Endothelial cell of umbilical vein (primary cell): ENCODE measurements around the gene HPS6. TPM values are rescaled to one million over a fixed set of nuclear protein-coding genes. Genes with fewer than 3 reads are reported as not detected.

Source experiments
- BruUV-seq: library from RNA; stranded (reverse); fragments of 400-500 nt; replicated peaks from 2 replicates; lab custom pipeline; 2021; lab: Mats Ljungman, UMichigan
- CTCF ChIA-PET: fragments of 300-600, 350-600 bp; sonication (Branson Sonifier 250); formaldehyde crosslinking; loops from one replicate; lab custom pipeline; 2021; ENCODE audit warnings: antibody characterized with exemption, inconsistent platforms; lab: Charles Lee
- POLR2A ChIA-PET: fragments of 300-600, 350-600 bp; sonication (Branson Sonifier 250); formaldehyde crosslinking; loops from one replicate; lab custom pipeline; 2021; ENCODE audit warnings: antibody characterized with exemption, inconsistent platforms; lab: Charles Lee
- DNase-seq: peaks from one replicate; pipeline ENCODE4 v3.0.0-alpha.2; 2011; ENCODE audit warnings: low read depth, low spot score
- FAIRE-seq: peaks from 2 replicates; lab custom pipeline; 2011; peaks lifted over from hg19 to GRCh38; lab: Jason Lieb, UNC
- H2AFZ ChIP-seq: 2 replicates; pipeline ENCODE4 v1.6.0; 2012; ENCODE audit warnings: low read depth, low read length, control low read depth, inconsistent platforms
- H3K27ac ChIP-seq: 2 replicates; pipeline ENCODE4 v1.5.1; 2011; ENCODE audit warnings: low read depth, mild to moderate bottlenecking, control low read depth, low read length, moderate library complexity; ENCODE audit not compliant: insufficient read depth
- H3K27me3 ChIP-seq, 2 experiments: 2 replicates each; pipeline versions ENCODE4 v1.6.0 to v1.6.1; 2011; ENCODE audit warnings: low read length in 2 of 2, mixed read lengths in 1 of 2; ENCODE audit not compliant: control insufficient read depth in 2 of 2, insufficient read depth in 2 of 2
- H3K36me3 ChIP-seq, 2 experiments: 2 replicates in 1 of 2; 3 replicates in 1 of 2; pipeline ENCODE4 v1.5.1; 2011; ENCODE audit warnings: low read length in 2 of 2, mild to moderate bottlenecking in 1 of 2, moderate library complexity in 1 of 2; ENCODE audit not compliant: control insufficient read depth in 2 of 2, insufficient read depth in 2 of 2; ENCODE audit errors: extremely low read depth in 1 of 2
- H3K4me1 ChIP-seq: 3 replicates; pipeline ENCODE4 v1.5.1; 2011; ENCODE audit warnings: mild to moderate bottlenecking, low read length; ENCODE audit not compliant: control insufficient read depth, insufficient read depth; ENCODE audit errors: extremely low read depth
- H3K4me2 ChIP-seq: 2 replicates; pipeline ENCODE4 v1.6.1; 2011; ENCODE audit warnings: low read length, control low read depth, mixed read lengths; ENCODE audit not compliant: insufficient read depth
- H3K4me3 ChIP-seq, 3 experiments: fragments of 200-600 bp in 1 of 3; sonication (generic), shearing (Covaris generic) in 1 of 3; replicated peaks in 1 of 3; 2 replicates each; pipeline ENCODE4 v1.5.1; 2011 to 2016; ENCODE audit warnings: control low read depth in 3 of 3, low read length in 3 of 3, mild to moderate bottlenecking in 2 of 3, inconsistent platforms in 1 of 3, low read depth in 1 of 3, moderate library complexity in 1 of 3; ENCODE audit not compliant: insufficient read depth in 1 of 3
- H3K79me2 ChIP-seq: 2 replicates; pipeline ENCODE4 v1.6.0; 2012; ENCODE audit warnings: low read length, inconsistent platforms; ENCODE audit not compliant: control insufficient read depth, insufficient read depth
- H3K9ac ChIP-seq: replicated peaks from 2 replicates; pipeline ENCODE3; 2011; ENCODE audit warnings: low read length, control low read depth; ENCODE audit not compliant: insufficient read depth; ENCODE audit errors: extremely low read depth
- H3K9me1 ChIP-seq: replicated peaks from 3 replicates; pipeline ENCODE4 v1.6.0; 2011; ENCODE audit warnings: mild to moderate bottlenecking, low read length; ENCODE audit not compliant: control insufficient read depth, insufficient read depth; ENCODE audit errors: extremely low read depth
- H3K9me3 ChIP-seq: replicated peaks from 2 replicates; pipeline ENCODE4 v1.5.1; 2012; ENCODE audit warnings: low read length, inconsistent platforms; ENCODE audit not compliant: control insufficient read depth, insufficient read depth
- H4K20me1 ChIP-seq: replicated peaks from 2 replicates; pipeline ENCODE3; 2011; ENCODE audit warnings: mild to moderate bottlenecking, low read length; ENCODE audit not compliant: control insufficient read depth, insufficient read depth; ENCODE audit errors: extremely low read depth
- CTCF ChIP-seq, 2 donors: IDR thresholded peaks; 1 replicate in 1 of 2; 2 replicates in 1 of 2; pipeline ENCODE4 v1.5.1; 2011; ENCODE audit warnings: low read length in 2 of 2, mild to moderate bottlenecking in 2 of 2, moderate library complexity in 2 of 2, control low read depth in 1 of 2, inconsistent platforms in 1 of 2, low read depth in 1 of 2; ENCODE audit not compliant: insufficient read depth in 1 of 2; ENCODE audit errors: extremely low read depth in 1 of 2
- EZH2 ChIP-seq: IDR thresholded peaks from 2 replicates; pipeline ENCODE4 v1.6.1; 2012; ENCODE audit warnings: borderline replicate concordance, low read depth, mild to moderate bottlenecking, moderate library complexity, low read length, inconsistent platforms; ENCODE audit not compliant: severe bottlenecking
- FOS ChIP-seq: IDR thresholded peaks from 2 replicates; pipeline ENCODE4 v1.6.1; 2011; ENCODE audit warnings: mild to moderate bottlenecking, low read length, moderate library complexity, borderline replicate concordance; ENCODE audit not compliant: insufficient read depth
- GATA2 ChIP-seq: IDR thresholded peaks from 2 replicates; pipeline ENCODE4 v1.7.0; 2011; ENCODE audit warnings: low read depth, mild to moderate bottlenecking, moderate library complexity, mixed read lengths, low read length; ENCODE audit not compliant: insufficient read length, insufficient read depth
- JUN ChIP-seq: IDR thresholded peaks from 2 replicates; pipeline ENCODE4 v1.6.1; 2011; ENCODE audit warnings: borderline replicate concordance, low read depth; ENCODE audit not compliant: insufficient read length, insufficient read depth
- MAX ChIP-seq: IDR thresholded peaks from 2 replicates; pipeline ENCODE4 v1.6.1; 2011; ENCODE audit not compliant: insufficient read depth, insufficient read length
- MYC ChIP-seq: IDR thresholded peaks from one replicate; pipeline ENCODE4 v1.6.1; 2011; ENCODE audit warnings: mild to moderate bottlenecking, low read depth, low read length
- POLR2A ChIP-seq: IDR thresholded peaks from 2 replicates; pipeline ENCODE4 v1.6.1; 2012; ENCODE audit warnings: low read depth, mild to moderate bottlenecking, control low read depth, low read length
- POLR2AphosphoS5 ChIP-seq: IDR thresholded peaks from 2 replicates; pipeline ENCODE4 v1.6.1; 2012; ENCODE audit warnings: low read depth, mild to moderate bottlenecking, control low read depth, low read length, moderate library complexity; ENCODE audit not compliant: insufficient read depth
- dilution Hi-C: fragments of 300-500 bp; cut with MboI; formaldehyde crosslinking; loops from one replicate; pipeline ENCODE4 v1.15.0; 2019; ENCODE audit warnings: low sequenced_read_pairs; ENCODE audit not compliant: extremely low pct_ligation_motif_present
- intact Hi-C: fragments of 100-400 bp; cut with micrococcal nuclease; formaldehyde crosslinking; loops from one replicate; pipeline ENCODE4 v1.10.0; 2022
- polyA plus RNA-seq, 4 experiments: library from polyadenylated mRNA; depleted of rRNA in 3 of 4; stranded (reverse) in 3 of 4; unstranded in 1 of 4; fragments of >200 nt; gene quantifications; 2 replicates each; pipeline versions ENCODE4 v1.2.1 to v1.2.3, GENCODE V29; 2011 to 2012; ENCODE audit warnings: missing spikeins in 1 of 4
- total RNA-seq: library from RNA; stranded (reverse); gene quantifications from 2 replicates; pipeline ENCODE4 v1.2.3, GENCODE V29; 2021

HPS6 gene
- total and polyA plus RNA-seq, 2 donors (not counting 3 experiments of a cell fraction or from before 2014, with no cell fraction given), result 9.3 to 18.5 TPM

- H3K36me3 ChIP-seq, result no peaks in the 10 kb centered on the region
- POLR2A ChIA-PET, result interaction anchor here (1.1 kb wide), 1 partner anchor 14 kb away, joined by 4 read pairs; no protein-coding TSS in a partner anchor
- no TSS peak for BruUV-seq
- H3K79me2 ChIP-seq, result no peaks in the 10 kb centered on the region
- H3K4me1 ChIP-seq, result peaks cover 9% of the 10 kb centered on the region
- CTCF ChIA-PET, result interaction anchor here (0.6 to 2.6 kb wide), 11 partner anchors 9 to 320 kb away, joined by 3 to 12 read pairs (median 4); no protein-coding TSS in a partner anchor
- no peaks in the 10 kb centered on the region for H4K20me1 ChIP-seq
- H3K9me3 ChIP-seq, result no peaks in the 10 kb centered on the region
- FAIRE-seq (no peak), DNase-seq (no peak)
- H3K4me2 ChIP-seq, result no peak overlapping the region
- dilution Hi-C loops (no loop called here), intact Hi-C loops (no loop called here)
- H3K4me3 ChIP-seq, result no peak overlapping the region
- TF ChIP-seq POLR2A (no peak), MYC (no peak), EZH2 (no peak), POLR2AphosphoS5 (no peak), JUN (no peak), MAX (no peak), FOS (no peak), CTCF (IDR thresholded peaks at IDR 0.05; ENCODE audit: extremely low read depth in 1 of 2, insufficient read depth in 1 of 2, low read depth in 1 of 2, low read length in 2 of 2) (no peak), GATA2 (no peak)
- no peak overlapping the region for H2AFZ ChIP-seq
- no peak overlapping the region for H3K27ac ChIP-seq
- no peak overlapping the region for H3K9ac ChIP-seq
- H3K9me1 ChIP-seq, result no peaks in the 10 kb centered on the region
- no peaks in the 10 kb centered on the region for H3K27me3 ChIP-seq
These were observed 36.0 kb downstream of the HPS6 start for GRCh38 chr10:102101152-102101551.
